Stimulated activated CD8-positive, alpha-beta memory T cell treated with anti-CD3 and anti-CD28 coated beads, Interleukin-4, amount 100 ng/mL, for 48 hours (primary cell): ENCODE measurements around the gene ANKRD11.

Experiments
- DNase-seq: peaks from one replicate; pipeline ENCODE4 v3.0.0-alpha.2; 2020

ANKRD11 gene

DNA sequence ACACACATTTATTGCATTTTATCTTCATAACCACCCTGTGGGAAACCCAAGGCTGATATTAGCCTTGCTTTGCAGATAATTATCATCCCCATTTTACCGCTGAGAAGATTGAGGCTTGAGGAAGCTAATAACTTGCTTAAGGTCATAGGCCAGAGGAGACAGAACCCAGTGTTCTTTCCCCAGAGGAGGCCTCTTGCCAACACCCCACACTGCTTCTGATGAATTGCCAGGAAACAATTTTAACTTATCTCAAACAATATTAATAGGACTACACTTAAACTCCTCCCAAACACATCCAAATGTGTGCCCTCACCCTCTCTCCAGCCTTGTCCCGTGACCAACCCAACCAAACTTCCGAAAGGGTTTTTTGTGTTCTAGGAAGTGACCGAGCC lies 15.7 kb upstream of the ANKRD11 start:
- DNase-seq, result no peak

DNA sequence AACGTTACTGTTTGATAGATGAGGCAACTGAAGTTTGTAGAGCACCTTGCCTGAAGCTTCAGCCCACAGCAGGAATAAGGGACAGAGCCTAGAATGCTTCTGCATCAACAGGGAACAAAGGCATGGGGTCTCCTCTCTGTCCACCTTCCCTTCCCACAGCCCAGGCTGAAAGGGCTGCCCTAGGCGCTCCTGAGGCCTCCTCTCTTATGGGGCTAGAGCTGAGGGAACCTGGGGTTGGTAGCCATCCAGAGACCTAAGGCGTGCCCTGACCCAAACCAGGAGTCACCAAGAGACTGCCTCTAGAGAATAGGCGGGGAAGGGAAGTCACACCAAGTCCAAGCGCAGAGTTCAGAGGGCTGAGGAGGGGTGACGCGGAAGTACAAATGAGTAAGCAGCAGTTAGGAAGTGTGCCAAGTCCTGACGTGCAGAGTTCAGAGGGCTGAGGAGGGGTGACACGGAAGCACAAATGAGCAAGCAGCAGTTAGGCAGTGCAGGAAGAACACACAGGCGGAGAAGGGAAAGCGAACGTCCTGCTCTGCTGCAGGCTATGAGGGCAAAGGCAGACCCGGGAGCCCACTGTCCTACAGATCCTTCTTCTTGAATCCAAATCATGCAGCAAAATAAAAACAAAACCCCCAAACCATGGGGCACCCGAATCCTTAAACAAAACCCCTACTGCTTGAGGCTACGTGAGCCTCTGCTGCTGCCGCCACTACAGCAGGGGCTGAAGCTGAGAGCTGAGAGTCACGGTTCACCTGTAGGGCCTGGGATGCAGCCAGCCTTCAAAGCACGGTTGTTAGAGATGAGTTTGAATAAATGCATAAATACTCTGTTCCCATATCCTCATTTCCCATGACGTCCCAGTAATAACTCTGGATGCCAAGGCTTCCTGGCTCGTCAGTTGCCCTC lies 15.1 kb upstream of the ANKRD11 start:
- peak; percentile 91 for DNase-seq

- DNase-seq, result no peak
Measured at GRCh38 chr16:89504091-89504490, 13.7 kb upstream of the ANKRD11 start.

DNA sequence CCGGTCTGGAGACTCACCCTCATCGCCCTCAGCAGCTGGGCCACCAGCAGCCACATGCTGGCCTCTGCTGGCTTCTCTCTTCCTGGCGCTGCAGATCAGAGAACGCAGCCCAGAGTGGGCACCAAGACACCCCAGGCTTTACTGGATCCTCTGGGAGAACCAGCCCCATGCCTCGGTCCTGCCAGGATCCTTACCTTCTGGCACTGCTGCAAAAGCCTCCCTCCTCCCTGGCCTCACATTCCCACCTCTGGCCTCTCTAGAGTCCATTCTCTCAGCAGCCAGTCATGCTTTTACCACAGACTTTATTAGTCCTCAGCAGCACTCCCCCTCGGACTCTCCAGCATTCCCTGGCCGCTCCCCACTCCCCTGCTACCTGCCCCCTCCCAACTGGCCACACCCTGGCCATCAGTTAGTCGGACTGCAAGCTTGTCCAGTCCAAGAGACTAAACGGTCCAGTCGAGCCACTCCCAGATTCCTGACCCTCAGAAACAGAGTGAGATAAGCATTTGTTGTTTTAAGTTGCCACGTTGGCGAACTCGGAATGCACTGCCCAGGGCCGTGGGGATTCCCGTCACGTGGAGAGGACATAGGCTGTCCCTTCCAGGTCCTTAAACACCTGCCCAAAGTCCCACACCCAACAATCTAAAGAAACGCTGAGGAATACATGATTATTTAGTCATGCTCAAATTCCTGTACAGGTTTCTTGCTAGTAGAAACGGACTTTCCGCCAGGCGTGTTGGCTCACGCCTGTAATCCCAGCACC lies 11.9 kb upstream of the ANKRD11 start:
- no peak for DNase-seq

DNA sequence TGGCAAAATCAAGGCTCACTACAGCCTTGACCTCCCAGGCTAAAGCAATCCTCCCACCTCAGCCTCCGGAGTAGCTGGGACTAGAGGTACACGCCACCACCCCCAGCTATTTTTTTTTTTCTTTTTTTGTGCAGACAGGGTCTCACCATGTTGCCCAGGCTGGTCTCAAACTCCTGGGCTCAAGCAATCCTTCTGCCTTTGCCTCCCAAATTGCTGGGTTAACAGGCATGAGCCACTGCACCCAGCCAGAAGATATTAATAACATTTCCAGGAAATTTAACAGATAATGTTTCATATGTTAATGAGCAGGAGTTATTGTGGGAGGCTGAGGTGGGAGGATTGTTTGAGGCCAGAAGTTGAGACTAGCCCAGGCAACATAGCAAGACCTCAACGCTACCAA lies 9.4 kb upstream of the ANKRD11 start:
- DNase-seq, result no peak

- no peak for DNase-seq
Measured at GRCh38 chr16:89498839-89499238, 8.5 kb upstream of the ANKRD11 start.

DNA sequence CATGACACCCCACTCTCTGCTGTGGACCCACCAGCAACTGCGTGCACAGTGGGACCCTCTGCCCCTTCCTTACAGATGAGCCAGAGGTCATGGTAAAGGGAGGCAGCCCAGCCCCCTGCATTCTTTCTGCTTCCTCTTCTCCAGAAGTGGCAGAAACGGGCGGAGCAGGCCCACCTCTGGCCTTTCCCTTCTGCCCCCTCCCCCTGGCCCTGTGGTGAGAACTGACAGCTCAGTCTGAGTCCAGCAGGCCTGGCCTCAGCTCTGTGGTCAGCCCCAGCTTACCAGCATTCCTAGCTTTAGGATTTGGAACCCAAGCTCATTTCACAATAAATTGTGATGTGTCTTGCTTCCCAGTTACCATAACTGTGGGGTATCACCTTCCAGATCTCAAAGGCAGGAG lies 4.8 kb upstream of the ANKRD11 start:
- no peak for DNase-seq

- DNase-seq, result no peak
Measured at GRCh38 chr16:89493776-89494175, 3.4 kb upstream of the ANKRD11 start.

DNA sequence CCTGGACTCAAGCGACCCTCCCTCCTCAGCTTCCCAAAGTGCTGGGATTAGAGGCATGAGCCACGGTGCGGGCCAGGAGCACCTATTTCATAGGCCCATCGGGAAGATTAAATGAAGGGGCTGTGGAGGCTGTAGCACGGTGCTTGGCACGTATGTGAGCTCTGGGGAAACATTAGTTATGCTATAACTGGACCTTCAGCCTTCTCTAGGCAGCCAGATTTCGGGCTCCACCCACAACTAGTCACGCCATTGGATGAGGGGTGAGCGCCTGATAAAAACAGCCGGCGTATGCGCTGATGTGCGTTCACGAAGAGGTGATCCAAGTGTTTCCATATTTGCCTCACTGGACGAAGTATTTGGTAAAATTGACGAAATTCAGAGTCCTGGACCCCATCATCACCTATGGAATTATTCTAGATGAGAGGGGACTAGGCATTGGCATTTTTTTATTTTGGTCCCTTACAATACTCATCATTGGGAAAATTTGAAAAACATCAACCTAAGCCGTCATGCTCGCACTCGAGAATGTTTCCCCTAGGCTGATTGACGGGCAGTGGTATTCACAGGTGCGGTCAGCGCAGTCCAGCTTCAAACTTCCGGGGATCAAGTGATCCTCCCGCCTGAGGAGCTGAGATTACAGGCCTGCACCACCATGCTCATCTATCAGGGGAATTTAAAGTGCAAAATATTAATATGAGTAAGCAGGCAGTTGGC lies 1.8 kb upstream of the ANKRD11 start:
- DNase-seq, result no peak

- no peak for DNase-seq
Measured at GRCh38 chr16:89491238-89491869, 993 bp upstream of the ANKRD11 start.

DNA sequence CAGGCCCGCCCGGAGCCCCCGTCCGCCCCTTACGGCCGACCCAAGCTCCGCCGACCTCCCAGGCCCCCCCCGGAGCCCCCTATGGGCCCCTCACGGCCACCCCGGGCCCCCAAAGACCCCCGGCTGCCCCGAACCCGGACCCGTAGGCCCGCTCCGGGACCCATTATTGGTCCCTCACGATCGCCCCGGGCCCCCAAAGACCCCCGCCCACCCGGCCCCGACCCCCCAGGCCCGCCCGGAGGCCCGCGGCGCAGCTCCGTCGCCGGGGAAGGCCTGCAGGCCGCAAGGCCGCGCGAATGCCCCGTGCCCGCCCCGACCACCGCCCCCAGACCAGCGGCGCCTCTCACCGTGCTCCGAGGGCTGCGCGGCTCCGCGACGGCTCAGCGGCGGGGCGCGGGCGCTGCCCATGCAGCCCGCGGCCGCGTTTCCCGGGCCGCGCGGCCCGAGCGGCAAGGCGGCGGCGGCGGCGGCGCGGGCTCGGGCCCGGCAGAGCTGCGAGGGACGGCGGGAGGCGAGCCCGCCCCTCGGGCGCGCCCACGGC lies 393 bp downstream of the ANKRD11 start:
- no peak for DNase-seq

DNA sequence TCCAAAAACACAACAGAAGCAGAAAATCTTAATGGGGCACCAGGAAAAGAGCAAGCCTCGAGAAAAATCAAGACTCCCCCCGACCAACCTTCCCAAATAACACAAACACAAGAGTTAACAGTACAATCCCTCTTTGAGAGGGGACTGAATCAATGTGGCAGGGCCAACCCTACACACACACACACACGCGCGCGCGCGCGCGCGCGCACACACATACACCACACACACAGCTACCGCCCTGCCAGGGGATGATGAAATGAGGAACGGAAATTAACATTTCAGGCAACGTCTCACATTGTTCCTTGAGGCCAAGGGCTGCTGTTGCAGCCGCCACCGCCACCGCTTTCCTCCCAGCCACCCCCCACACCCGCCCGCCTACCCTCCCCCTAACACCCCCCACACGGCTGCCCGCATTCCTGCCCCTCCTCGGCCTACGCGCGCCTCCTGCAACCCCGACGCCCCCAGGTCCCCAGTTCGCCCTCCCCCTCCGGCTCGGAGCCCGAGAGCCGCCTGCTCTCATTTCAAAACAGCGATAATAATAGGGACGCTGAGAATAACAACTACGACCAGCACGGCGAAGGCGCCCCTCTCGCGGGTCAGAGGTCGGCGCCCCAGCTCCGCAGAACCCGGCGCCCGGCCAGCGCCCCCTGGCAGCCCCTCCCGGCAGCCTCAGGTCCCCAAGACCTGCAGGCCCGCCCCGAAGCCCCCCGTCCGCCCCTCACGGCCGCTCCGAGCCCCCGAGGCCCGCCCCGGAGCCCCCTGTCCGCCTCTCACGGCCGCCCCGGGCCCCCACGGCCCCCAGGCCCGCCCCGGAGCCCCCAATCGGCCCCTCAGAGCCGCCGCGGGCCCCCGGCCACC lies 1.1 kb downstream of the ANKRD11 start:
- peak; percentile 82 for DNase-seq

- no peak for DNase-seq
Measured at GRCh38 chr16:89485701-89486246, 4.6 kb downstream of the ANKRD11 start.

DNA sequence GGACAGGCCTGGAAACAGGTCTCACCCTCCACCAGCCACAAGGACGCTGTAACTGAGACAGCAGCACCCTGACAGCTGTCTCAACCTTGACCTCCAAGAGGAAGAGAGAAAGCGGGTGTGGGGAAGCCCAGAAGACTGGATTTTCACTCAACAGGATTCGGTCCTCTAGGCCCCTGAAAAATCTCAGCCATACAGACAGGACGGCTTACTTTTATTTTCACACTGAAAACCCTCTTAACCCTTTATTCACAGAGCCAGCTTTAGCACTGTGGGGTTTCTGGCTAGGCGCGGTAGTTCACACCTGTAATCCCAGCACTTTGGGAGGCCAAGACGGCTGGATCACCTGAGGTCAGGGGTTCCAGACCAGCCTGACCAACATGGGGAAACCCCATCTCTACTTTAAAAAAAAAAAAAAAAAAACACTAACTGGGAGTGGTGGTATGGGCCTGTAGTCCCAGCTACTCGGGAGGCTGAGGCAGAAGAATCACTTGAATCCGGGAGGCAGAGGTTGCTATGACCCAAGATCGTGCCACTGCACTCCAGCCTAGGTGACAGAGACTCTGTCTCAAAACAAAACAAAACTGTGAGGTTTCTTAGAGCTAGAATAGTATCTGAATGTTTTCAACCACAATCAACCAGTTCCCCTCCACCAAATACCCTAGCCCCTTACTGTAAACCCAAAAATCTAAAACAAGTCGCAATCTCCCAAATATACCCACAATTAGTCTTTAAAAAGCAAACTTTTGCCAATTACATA lies 5.3 kb downstream of the ANKRD11 start:
- peak; percentile 52 for DNase-seq

DNA sequence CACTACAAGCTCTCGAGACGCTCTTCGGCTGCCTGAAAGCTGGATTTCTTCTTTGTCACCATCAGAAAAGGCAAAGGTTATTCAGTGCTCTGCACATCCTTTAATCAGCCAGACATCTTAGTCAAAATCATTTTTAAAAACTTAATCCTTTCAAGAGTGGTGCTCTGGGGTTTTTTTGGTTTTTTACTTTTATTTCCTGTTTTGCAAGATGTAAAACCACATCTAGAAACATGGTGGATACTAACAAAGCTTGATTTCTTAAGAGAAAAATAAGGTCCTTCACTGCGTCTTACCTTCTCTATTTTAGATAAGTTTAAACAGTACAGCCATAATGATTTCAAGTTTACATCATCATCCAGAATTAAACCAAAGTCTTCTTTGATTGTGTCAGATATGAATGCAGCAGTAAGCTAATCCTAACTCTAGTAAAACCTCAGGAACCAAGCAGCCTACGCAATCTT lies 6.3 kb downstream of the ANKRD11 start:
- DNase-seq, result no peak

DNA sequence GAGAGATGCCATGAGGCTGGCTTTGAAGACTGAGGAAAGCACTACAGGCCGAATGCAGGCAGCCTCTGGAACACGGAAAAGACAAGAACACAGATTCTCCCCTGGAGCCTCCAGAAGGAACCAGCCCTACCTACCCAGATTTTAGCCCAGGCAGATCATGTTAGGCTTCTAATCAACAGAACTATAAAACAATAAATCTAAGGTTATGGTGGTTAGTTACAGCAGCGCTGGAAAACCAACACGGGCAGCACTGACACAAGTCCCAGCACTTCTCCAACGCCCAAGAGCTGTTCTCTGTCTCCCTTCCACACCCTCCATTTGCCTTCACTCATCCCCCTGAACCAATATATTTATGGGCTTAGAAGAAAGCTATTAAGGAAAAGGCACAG lies 7.5 kb downstream of the ANKRD11 start:
- DNase-seq, result no peak

GRCh38 chr16:89482150-89482816 lies 8.1 kb downstream of the ANKRD11 start:
- no peak for DNase-seq

- DNase-seq, result no peak
Measured at GRCh38 chr16:89481356-89481955, 8.9 kb downstream of the ANKRD11 start.

DNA sequence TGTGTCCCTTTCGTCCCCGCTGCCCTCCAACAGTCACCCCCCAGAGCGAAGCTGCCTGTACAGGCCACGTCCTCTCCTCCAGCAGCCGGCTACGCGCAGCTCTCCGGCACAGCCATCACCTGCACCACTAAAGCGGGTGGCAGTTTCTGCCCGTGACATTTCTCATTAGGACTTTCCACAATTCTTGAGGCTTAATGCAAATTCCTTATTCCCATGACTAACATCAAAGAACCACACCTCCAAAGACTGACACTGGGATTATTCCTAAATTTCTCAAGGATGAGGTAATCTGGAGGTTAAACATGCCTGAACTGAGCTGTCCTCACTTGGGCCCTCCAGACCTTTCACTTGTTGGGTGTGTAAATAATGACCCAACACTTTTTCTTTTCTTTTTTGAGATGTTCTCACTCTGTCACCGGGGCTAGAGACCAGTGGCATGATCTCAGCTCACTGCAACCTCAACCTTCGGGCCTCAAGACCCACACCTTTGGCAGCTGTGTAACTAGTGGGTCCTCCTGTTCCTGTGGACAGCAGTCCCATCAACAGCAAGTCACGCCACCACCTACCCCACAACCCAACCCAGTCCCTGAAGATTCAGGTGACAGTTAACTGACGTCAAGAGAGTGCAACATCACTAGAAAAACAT lies 11.7 kb downstream of the ANKRD11 start:
- DNase-seq, result no peak
